ENCODE measurements around the gene SRSF12.
"Not testable (repeated sequence)": the region's sequence is repeated elsewhere in the genome, so short reads cannot be mapped to it uniquely, and the experiment has no call there.

SRSF12 gene

GRCh38 chr6:89145091-89145955 lies 27.5 kb upstream of the SRSF12 start:
- H3K4me1 ChIP-seq (ENCODE audit: control insufficient read depth, insufficient read depth, low read length, unreplicated experiment), result peaks cover 6% of the 10 kb centered on the region
- peak overlapping the region; percentile 39; the same call in 1 of the 2 replicates for H3K27ac ChIP-seq (ENCODE audit: low read depth, low read length)
- H2AFZ ChIP-seq (ENCODE audit: low read length, unreplicated experiment), result peak overlapping the region; percentile 68
- H3K36me3 ChIP-seq (ENCODE audit: insufficient read depth, low read length), result 0 out of 2 replicates have a peak, but pooled peaks cover 7% of the 10 kb centered on the region
- H3K79me2 ChIP-seq (ENCODE audit: control insufficient read depth, insufficient read depth, low read length, unreplicated experiment), result peaks cover 7% of the 10 kb centered on the region
- no peaks in the 10 kb centered on the region for H3K27me3 ChIP-seq (ENCODE audit: insufficient read depth, low read length)
- H3K4me3 ChIP-seq (ENCODE audit: low read depth, low read length), result peak overlapping the region; percentile 85

GRCh38 chr6:89144354-89144906 lies 26.6 kb upstream of the SRSF12 start:
- H3K27ac ChIP-seq (ENCODE audit: low read depth, low read length), result no peak overlapping the region
- 0 out of 2 replicates have a peak, but pooled peaks cover 5% of the 10 kb centered on the region for H3K36me3 ChIP-seq (ENCODE audit: insufficient read depth, low read length)
- H3K4me1 ChIP-seq (ENCODE audit: control insufficient read depth, insufficient read depth, low read length, unreplicated experiment), result peaks cover 14% of the 10 kb centered on the region
- no peak overlapping the region for H3K4me3 ChIP-seq (ENCODE audit: low read depth, low read length)
- H3K27me3 ChIP-seq (ENCODE audit: insufficient read depth, low read length), result no peaks in the 10 kb centered on the region
- H3K79me2 ChIP-seq (ENCODE audit: control insufficient read depth, insufficient read depth, low read length, unreplicated experiment), result peaks cover 7% of the 10 kb centered on the region
- H2AFZ ChIP-seq (ENCODE audit: low read length, unreplicated experiment), result no peak overlapping the region

GRCh38 chr6:89140347-89141156 lies 22.7 kb upstream of the SRSF12 start:
- Histone ChIP-seq H3K4me1 (ENCODE audit: control insufficient read depth, insufficient read depth, low read length, unreplicated experiment) (peaks cover 19% of the 10 kb centered on the region), H3K36me3 (ENCODE audit: insufficient read depth, low read length) (no peaks in the 10 kb centered on the region), H2AFZ (ENCODE audit: low read length, unreplicated experiment) (no peak overlapping the region), H3K27me3 (ENCODE audit: insufficient read depth, low read length) (no peaks in the 10 kb centered on the region), H3K27ac (ENCODE audit: low read depth, low read length) (no peak overlapping the region), H3K79me2 (ENCODE audit: control insufficient read depth, insufficient read depth, low read length, unreplicated experiment) (no peaks in the 10 kb centered on the region), H3K4me3 (ENCODE audit: low read depth, low read length) (no peak overlapping the region)

GRCh38 chr6:89139509-89140346 lies 21.9 kb upstream of the SRSF12 start:
- Histone ChIP-seq H3K27ac (ENCODE audit: low read depth, low read length) (no peak overlapping the region), H3K79me2 (ENCODE audit: control insufficient read depth, insufficient read depth, low read length, unreplicated experiment) (no peaks in the 10 kb centered on the region), H3K4me3 (ENCODE audit: low read depth, low read length) (no peak overlapping the region), H2AFZ (ENCODE audit: low read length, unreplicated experiment) (no peak overlapping the region), H3K36me3 (ENCODE audit: insufficient read depth, low read length) (no peaks in the 10 kb centered on the region), H3K27me3 (ENCODE audit: insufficient read depth, low read length) (no peaks in the 10 kb centered on the region; the same call in 1 of the 2 replicates), H3K4me1 (ENCODE audit: control insufficient read depth, insufficient read depth, low read length, unreplicated experiment) (peaks cover 19% of the 10 kb centered on the region)

GRCh38 chr6:89138173-89138572 lies 20.3 kb upstream of the SRSF12 start:
- no peak overlapping the region for H3K4me3 ChIP-seq (ENCODE audit: low read depth, low read length)
- H3K4me1 ChIP-seq (ENCODE audit: control insufficient read depth, insufficient read depth, low read length, unreplicated experiment), result peaks cover 19% of the 10 kb centered on the region
- no peaks in the 10 kb centered on the region for H3K36me3 ChIP-seq (ENCODE audit: insufficient read depth, low read length)
- no peaks in the 10 kb centered on the region for H3K79me2 ChIP-seq (ENCODE audit: control insufficient read depth, insufficient read depth, low read length, unreplicated experiment)
- no peak overlapping the region for H2AFZ ChIP-seq (ENCODE audit: low read length, unreplicated experiment)
- no peaks in the 10 kb centered on the region; the same call in 1 of the 2 replicates for H3K27me3 ChIP-seq (ENCODE audit: insufficient read depth, low read length)
- no peak overlapping the region for H3K27ac ChIP-seq (ENCODE audit: low read depth, low read length)

- Histone ChIP-seq H2AFZ (ENCODE audit: low read length, unreplicated experiment) (no peak overlapping the region), H3K4me3 (ENCODE audit: low read depth, low read length) (no peak overlapping the region), H3K79me2 (ENCODE audit: control insufficient read depth, insufficient read depth, low read length, unreplicated experiment) (no peaks in the 10 kb centered on the region), H3K27ac (ENCODE audit: low read depth, low read length) (no peak overlapping the region), H3K27me3 (ENCODE audit: insufficient read depth, low read length) (no peaks in the 10 kb centered on the region; the same call in 1 of the 2 replicates), H3K4me1 (ENCODE audit: control insufficient read depth, insufficient read depth, low read length, unreplicated experiment) (peaks cover 8% of the 10 kb centered on the region), H3K36me3 (ENCODE audit: insufficient read depth, low read length) (no peaks in the 10 kb centered on the region)
Observed at GRCh38 chr6:89134723-89135122, 16.9 kb upstream of the SRSF12 start.

GRCh38 chr6:89133981-89134380 lies 16.1 kb upstream of the SRSF12 start:
- no peaks in the 10 kb centered on the region for H3K36me3 ChIP-seq (ENCODE audit: insufficient read depth, low read length)
- H3K27ac ChIP-seq (ENCODE audit: low read depth, low read length), result no peak overlapping the region
- no peak overlapping the region for H3K4me3 ChIP-seq (ENCODE audit: low read depth, low read length)
- no peak overlapping the region for H2AFZ ChIP-seq (ENCODE audit: low read length, unreplicated experiment)
- H3K27me3 ChIP-seq (ENCODE audit: insufficient read depth, low read length), result no peaks in the 10 kb centered on the region; the same call in 1 of the 2 replicates
- peaks cover under 1% of the 10 kb centered on the region for H3K4me1 ChIP-seq (ENCODE audit: control insufficient read depth, insufficient read depth, low read length, unreplicated experiment)
- H3K79me2 ChIP-seq (ENCODE audit: control insufficient read depth, insufficient read depth, low read length, unreplicated experiment), result no peaks in the 10 kb centered on the region

GRCh38 chr6:89132057-89132456 lies 14.2 kb upstream of the SRSF12 start:
- Histone ChIP-seq H3K4me1 (ENCODE audit: control insufficient read depth, insufficient read depth, low read length, unreplicated experiment) (no peaks in the 10 kb centered on the region), H3K27me3 (ENCODE audit: insufficient read depth, low read length) (no peaks in the 10 kb centered on the region; the same call in 1 of the 2 replicates), H3K4me3 (ENCODE audit: low read depth, low read length) (no peak overlapping the region), H2AFZ (ENCODE audit: low read length, unreplicated experiment) (no peak overlapping the region), H3K27ac (ENCODE audit: low read depth, low read length) (no peak overlapping the region), H3K79me2 (ENCODE audit: control insufficient read depth, insufficient read depth, low read length, unreplicated experiment) (no peaks in the 10 kb centered on the region), H3K36me3 (ENCODE audit: insufficient read depth, low read length) (no peaks in the 10 kb centered on the region)

GRCh38 chr6:89131599-89131998 lies 13.7 kb upstream of the SRSF12 start:
- H3K27me3 ChIP-seq (ENCODE audit: insufficient read depth, low read length), result no peaks in the 10 kb centered on the region; the same call in 1 of the 2 replicates

GRCh38 chr6:89128256-89128671 lies 10.4 kb upstream of the SRSF12 start:
- H3K27ac ChIP-seq (ENCODE audit: low read depth, low read length); H3K27me3 ChIP-seq (ENCODE audit: insufficient read depth, low read length); H3K4me1 ChIP-seq (ENCODE audit: control insufficient read depth, insufficient read depth, low read length, unreplicated experiment); H2AFZ ChIP-seq (ENCODE audit: low read length, unreplicated experiment); H3K79me2 ChIP-seq (ENCODE audit: control insufficient read depth, insufficient read depth, low read length, unreplicated experiment); H3K36me3 ChIP-seq (ENCODE audit: insufficient read depth, low read length); H3K4me3 ChIP-seq (ENCODE audit: low read depth, low read length): not testable (repeated sequence)

More at GRCh38 chr6:89131599-89131998, 13.7 kb upstream of the SRSF12 start:
- H3K4me1 ChIP-seq (ENCODE audit: control insufficient read depth, insufficient read depth, low read length, unreplicated experiment), result no peaks in the 10 kb centered on the region
- no peaks in the 10 kb centered on the region for H3K36me3 ChIP-seq (ENCODE audit: insufficient read depth, low read length)
- no peak overlapping the region for H2AFZ ChIP-seq (ENCODE audit: low read length, unreplicated experiment)
- no peak overlapping the region for H3K4me3 ChIP-seq (ENCODE audit: low read depth, low read length)
- no peak overlapping the region for H3K27ac ChIP-seq (ENCODE audit: low read depth, low read length)
- H3K79me2 ChIP-seq (ENCODE audit: control insufficient read depth, insufficient read depth, low read length, unreplicated experiment), result no peaks in the 10 kb centered on the region
